ENCODE results near the gene SDK2.

The SDK2 gene

DNA sequence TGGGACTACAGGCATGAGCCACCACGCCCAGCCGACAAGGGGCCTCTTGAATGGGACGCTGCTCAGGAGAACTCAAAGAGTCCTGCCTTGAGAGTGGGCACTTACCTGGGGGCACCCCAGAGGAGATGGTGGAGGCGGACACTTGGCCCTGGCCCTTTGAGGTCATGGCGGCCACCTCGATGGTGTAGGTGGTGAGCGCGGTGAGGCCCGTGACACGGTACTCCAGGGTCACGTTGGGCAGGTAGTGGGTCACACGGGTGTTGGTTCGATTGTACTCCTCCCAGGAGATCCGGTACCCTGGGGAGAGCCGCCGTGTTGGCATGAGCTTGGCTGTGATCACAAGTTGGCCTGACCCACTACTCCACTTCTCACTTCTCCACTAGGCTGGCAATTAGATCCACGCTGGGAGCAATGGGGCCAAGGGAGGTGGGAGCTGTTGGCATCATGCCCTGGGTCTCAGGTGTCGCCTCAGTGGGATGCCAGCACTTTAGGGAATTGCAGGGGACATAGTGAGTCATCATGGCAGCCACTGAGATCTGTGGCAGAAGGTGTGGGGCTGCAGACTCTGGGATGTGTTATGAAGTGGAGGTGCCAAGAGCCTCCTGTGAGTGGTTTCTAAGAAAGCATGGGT lies 243.2 kb downstream of the SDK2 start:
- no peak overlapping the region for H2BK15ac ChIP-seq (ENCODE audit: low read length)
- no peak for DNase-seq (ENCODE audit: low spot score)
- no peak overlapping the region for H3K27ac ChIP-seq (replicated peaks; ENCODE audit: low read length)
- H3K27me3 ChIP-seq (ENCODE audit: control insufficient read depth in 3 of 3, insufficient read depth in 3 of 3, low read depth in 1 of 3, low read length in 3 of 3): no peaks in the 10 kb centered on the region
- no peak overlapping the region for H3K9ac ChIP-seq (ENCODE audit: low read depth, low read length, poor library complexity)
- H3K14ac ChIP-seq (ENCODE audit: low read length): no peak overlapping the region
- no peak overlapping the region for H2BK5ac ChIP-seq (ENCODE audit: low read length)
- no peaks in the 10 kb centered on the region for H3K9me3 ChIP-seq (replicated peaks in 1 of 2; ENCODE audit: control insufficient read depth in 2 of 2, insufficient read depth in 1 of 2, low read depth in 1 of 2, low read length in 2 of 2)
- no peak overlapping the region for H3K4ac ChIP-seq (ENCODE audit: low read length)
- no peak overlapping the region for H3K23ac ChIP-seq (ENCODE audit: low read depth, low read length, poor library complexity)
- no peak overlapping the region for H2BK12ac ChIP-seq (ENCODE audit: low read length)
- no peak overlapping the region for H2AFZ ChIP-seq (ENCODE audit: low read length)
- H2BK120ac ChIP-seq (ENCODE audit: low read depth, low read length): no peak overlapping the region
- H3K36me3 ChIP-seq (replicated peaks in 1 of 2; ENCODE audit: control insufficient read depth in 2 of 2, insufficient read depth in 2 of 2, low read length in 2 of 2): peaks cover 45 to 67% of the 10 kb centered on the region in 2 donors
- H4K91ac ChIP-seq (ENCODE audit: low read depth, low read length, poor library complexity): no peak overlapping the region
- H2AK5ac ChIP-seq (ENCODE audit: low read depth, low read length): no peak overlapping the region
- no CpG with 5 or more reads among the region's 18 CpGs for WGBS, 2 donors (ENCODE audit: extremely low coverage in 2 of 2, insufficient read length in 2 of 2, insufficient replicate concordance in 1 of 2)
- no peak overlapping the region for H3K4me3 ChIP-seq (ENCODE audit: low read length in 2 of 2)
- no peaks in the 10 kb centered on the region for H3K79me1 ChIP-seq (ENCODE audit: low read depth, low read length)
- H3K4me1 ChIP-seq (ENCODE audit: control insufficient read depth in 2 of 2, insufficient read depth in 1 of 2, low read depth in 1 of 2, low read length in 2 of 2): peaks cover 9 to 13% of the 10 kb centered on the region in 2 donors
- peak overlapping the region; percentile 25 for H4K8ac ChIP-seq (ENCODE audit: low read depth, low read length)
- H3K18ac ChIP-seq (ENCODE audit: low read length): no peak overlapping the region
- no peak overlapping the region for H3K4me2 ChIP-seq (ENCODE audit: insufficient read depth, low read length, poor library complexity, severe bottlenecking)

- DNase-seq (ENCODE audit: low spot score): no peak
- H2BK15ac ChIP-seq (ENCODE audit: low read length): no peak overlapping the region
- no peak overlapping the region for H3K4me2 ChIP-seq (ENCODE audit: insufficient read depth, low read length, poor library complexity, severe bottlenecking)
- peaks cover 51 to 74% of the 10 kb centered on the region in 2 donors for H3K36me3 ChIP-seq (replicated peaks in 1 of 2; ENCODE audit: control insufficient read depth in 2 of 2, insufficient read depth in 2 of 2, low read length in 2 of 2)
- H2BK120ac ChIP-seq (ENCODE audit: low read depth, low read length): no peak overlapping the region
- H4K8ac ChIP-seq (ENCODE audit: low read depth, low read length): no peak overlapping the region
- no CpG with 5 or more reads among the region's 11 CpGs for WGBS, 2 donors (ENCODE audit: extremely low coverage in 2 of 2, insufficient read length in 2 of 2, insufficient replicate concordance in 1 of 2)
- no peak overlapping the region for H3K4me3 ChIP-seq (ENCODE audit: low read length in 2 of 2)
- H3K18ac ChIP-seq (ENCODE audit: low read length): no peak overlapping the region
- H3K79me1 ChIP-seq (ENCODE audit: low read depth, low read length): no peaks in the 10 kb centered on the region
- no peaks in the 10 kb centered on the region for H3K9me3 ChIP-seq (replicated peaks in 1 of 2; ENCODE audit: control insufficient read depth in 2 of 2, insufficient read depth in 1 of 2, low read depth in 1 of 2, low read length in 2 of 2)
- H2BK12ac ChIP-seq (ENCODE audit: low read length): no peak overlapping the region
- no peak overlapping the region for H3K9ac ChIP-seq (ENCODE audit: low read depth, low read length, poor library complexity)
- no peak overlapping the region for H3K14ac ChIP-seq (ENCODE audit: low read length)
- H3K4me1 ChIP-seq (ENCODE audit: control insufficient read depth in 2 of 2, insufficient read depth in 1 of 2, low read depth in 1 of 2, low read length in 2 of 2): peaks cover 13 to 23% of the 10 kb centered on the region in 2 donors
- H3K4ac ChIP-seq (ENCODE audit: low read length): no peak overlapping the region
- no peak overlapping the region for H3K27ac ChIP-seq (replicated peaks; ENCODE audit: low read length)
- H2AFZ ChIP-seq (ENCODE audit: low read length): no peak overlapping the region
- no peaks in the 10 kb centered on the region for H3K27me3 ChIP-seq (ENCODE audit: control insufficient read depth in 3 of 3, insufficient read depth in 3 of 3, low read depth in 1 of 3, low read length in 3 of 3)
- H2AK5ac ChIP-seq (ENCODE audit: low read depth, low read length): no peak overlapping the region
- no peak overlapping the region for H2BK5ac ChIP-seq (ENCODE audit: low read length)
- no peak overlapping the region for H3K23ac ChIP-seq (ENCODE audit: low read depth, low read length, poor library complexity)
- H4K91ac ChIP-seq (ENCODE audit: low read depth, low read length, poor library complexity): no peak overlapping the region
These were observed 245.2 kb downstream of the SDK2 start for GRCh38 chr17:73399056-73399455.

- Histone ChIP-seq H3K18ac (ENCODE audit: low read length) (no peak overlapping the region), H2BK120ac (ENCODE audit: low read depth, low read length) (no peak overlapping the region), H3K9me3 (replicated peaks in 1 of 2; ENCODE audit: control insufficient read depth in 2 of 2, insufficient read depth in 1 of 2, low read depth in 1 of 2, low read length in 2 of 2) (peaks cover 0 to 2% of the 10 kb centered on the region in 2 donors), H4K91ac (ENCODE audit: low read depth, low read length, poor library complexity) (no peak overlapping the region), H3K9ac (ENCODE audit: low read depth, low read length, poor library complexity) (no peak overlapping the region), H3K4me2 (ENCODE audit: insufficient read depth, low read length, poor library complexity, severe bottlenecking) (no peak overlapping the region), H3K27ac (replicated peaks; ENCODE audit: low read length) (no peak overlapping the region), H3K4me1 (ENCODE audit: control insufficient read depth in 2 of 2, insufficient read depth in 1 of 2, low read depth in 1 of 2, low read length in 2 of 2) (peaks cover 22 to 33% of the 10 kb centered on the region in 2 donors), H3K79me1 (ENCODE audit: low read depth, low read length) (peaks cover 2% of the 10 kb centered on the region), H3K36me3 (replicated peaks in 1 of 2; ENCODE audit: control insufficient read depth in 2 of 2, insufficient read depth in 2 of 2, low read length in 2 of 2) (peaks cover 57 to 68% of the 10 kb centered on the region in 2 donors), H2BK5ac (ENCODE audit: low read length) (no peak overlapping the region), H2AFZ (ENCODE audit: low read length) (no peak overlapping the region), H2AK5ac (ENCODE audit: low read depth, low read length) (no peak overlapping the region), H3K23ac (ENCODE audit: low read depth, low read length, poor library complexity) (no peak overlapping the region), H2BK12ac (ENCODE audit: low read length) (no peak overlapping the region), H2BK15ac (ENCODE audit: low read length) (no peak overlapping the region), H3K4ac (ENCODE audit: low read length) (no peak overlapping the region), H4K8ac (ENCODE audit: low read depth, low read length) (no peak overlapping the region), H3K4me3 (ENCODE audit: low read length in 2 of 2) (no peak overlapping the region), H3K27me3 (ENCODE audit: control insufficient read depth in 3 of 3, insufficient read depth in 3 of 3, low read depth in 1 of 3, low read length in 3 of 3) (no peaks in the 10 kb centered on the region), H3K14ac (ENCODE audit: low read length) (no peak overlapping the region)
- no peak for DNase-seq (ENCODE audit: low spot score)
- no CpG with 5 or more reads among the region's 17 CpGs for WGBS, 2 donors (ENCODE audit: extremely low coverage in 2 of 2, insufficient read length in 2 of 2, insufficient replicate concordance in 1 of 2)
These were observed 246.2 kb downstream of the SDK2 start for GRCh38 chr17:73397856-73398540.

DNA sequence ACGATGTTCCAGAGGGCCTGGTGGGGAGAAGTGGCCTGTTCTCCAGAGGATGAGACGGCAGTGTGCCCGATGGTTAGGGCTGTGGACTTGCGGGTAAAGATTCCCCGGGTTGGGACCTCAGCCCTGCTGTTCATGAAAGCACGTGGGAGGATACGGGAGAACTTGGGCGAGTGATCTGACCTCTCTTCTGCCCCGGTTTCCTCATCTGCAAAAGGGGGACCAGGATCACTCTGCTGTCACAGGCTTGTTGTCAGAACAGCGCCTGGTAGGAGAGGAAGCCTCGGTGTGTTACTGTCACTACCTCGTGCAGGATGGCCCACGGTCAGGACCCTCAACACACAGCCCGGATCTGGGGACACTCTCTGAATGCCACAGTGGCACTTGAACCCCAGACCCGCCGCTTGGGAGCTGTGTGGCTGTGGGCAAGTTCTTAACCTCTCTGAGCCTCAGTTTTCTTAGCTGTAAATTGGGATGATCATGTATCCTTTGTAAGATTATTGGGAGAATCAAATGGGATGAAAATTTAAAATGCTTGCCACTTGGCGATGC lies 246.9 kb downstream of the SDK2 start:
- no CpG with 5 or more reads among the region's 17 CpGs for WGBS, 2 donors (ENCODE audit: extremely low coverage in 2 of 2, insufficient read length in 2 of 2, insufficient replicate concordance in 1 of 2)
- H2BK120ac ChIP-seq (ENCODE audit: low read depth, low read length): no peak overlapping the region
- H2BK12ac ChIP-seq (ENCODE audit: low read length): no peak overlapping the region
- no peaks in the 10 kb centered on the region for H3K27me3 ChIP-seq (ENCODE audit: control insufficient read depth in 3 of 3, insufficient read depth in 3 of 3, low read depth in 1 of 3, low read length in 3 of 3)
- H3K4me2 ChIP-seq (ENCODE audit: insufficient read depth, low read length, poor library complexity, severe bottlenecking): no peak overlapping the region
- no peak overlapping the region for H2AK5ac ChIP-seq (ENCODE audit: low read depth, low read length)
- H3K79me1 ChIP-seq (ENCODE audit: low read depth, low read length): peaks cover 2% of the 10 kb centered on the region
- H4K91ac ChIP-seq (ENCODE audit: low read depth, low read length, poor library complexity): no peak overlapping the region
- H2AFZ ChIP-seq (ENCODE audit: low read length): no peak overlapping the region
- H3K23ac ChIP-seq (ENCODE audit: low read depth, low read length, poor library complexity): no peak overlapping the region
- peaks cover 60 to 68% of the 10 kb centered on the region in 2 donors for H3K36me3 ChIP-seq (replicated peaks in 1 of 2; ENCODE audit: control insufficient read depth in 2 of 2, insufficient read depth in 2 of 2, low read length in 2 of 2)
- H3K9ac ChIP-seq (ENCODE audit: low read depth, low read length, poor library complexity): peak overlapping the region; percentile 54
- H3K27ac ChIP-seq (replicated peaks; ENCODE audit: low read length): peak overlapping the region; percentile 52
- no peak overlapping the region for H2BK15ac ChIP-seq (ENCODE audit: low read length)
- H3K4me1 ChIP-seq (ENCODE audit: control insufficient read depth in 2 of 2, insufficient read depth in 1 of 2, low read depth in 1 of 2, low read length in 2 of 2): peaks cover 22 to 36% of the 10 kb centered on the region in 2 donors
- peak overlapping the region; percentile 61 for H3K18ac ChIP-seq (ENCODE audit: low read length)
- H4K8ac ChIP-seq (ENCODE audit: low read depth, low read length): no peak overlapping the region
- no peak overlapping the region for H3K4ac ChIP-seq (ENCODE audit: low read length)
- peak overlapping the region; percentile 88 for H2BK5ac ChIP-seq (ENCODE audit: low read length)
- peaks cover 0 to 2% of the 10 kb centered on the region in 2 donors for H3K9me3 ChIP-seq (replicated peaks in 1 of 2; ENCODE audit: control insufficient read depth in 2 of 2, insufficient read depth in 1 of 2, low read depth in 1 of 2, low read length in 2 of 2)
- DNase-seq (ENCODE audit: low spot score): no peak
- H3K4me3 ChIP-seq (ENCODE audit: low read length in 2 of 2): no peak overlapping the region
- H3K14ac ChIP-seq (ENCODE audit: low read length): no peak overlapping the region

Data from neuronal stem cell (in vitro differentiated cells).